Measurements from ENCODE around the gene FZD8.

GRCh38 chr10:35639021-35639727, 2.9 kb downstream of the FZD8 start:
- TF ChIP-seq POLR2A (IDR thresholded peaks at IDR 0.05; ENCODE audit: low read depth) (no peak), CTCF (IDR thresholded peaks at IDR 0.05) (no peak), EP300 (IDR thresholded peaks at IDR 0.05) (no peak), POLR2AphosphoS5 (IDR thresholded peaks at IDR 0.05) (no peak)
